ENCODE measurements around the gene CTDSP2. TPM values are rescaled to one million over a fixed set of nuclear protein-coding genes. Genes with fewer than 3 reads are reported as not detected.

CTDSP2 gene
- total RNA-seq, 1 experiment from 2014 or later, result 82.7 TPM

- no TSS peak for BruUV-seq (replicated peaks)
- POLR2A ChIA-PET, result interaction anchor here (1.0 to 2.8 kb wide), 5 partner anchors 8 to 20 kb away, joined by 3 to 20 read pairs (median 7); partner anchors contain the start of gene CTDSP2
- peak overlapping the region; percentile 81 for H3K9ac ChIP-seq (ENCODE audit: low read length)
Observed at GRCh38 chr12:57865084-57865751, 18.7 kb upstream of the CTDSP2 start.

More at GRCh38 chr12:57865084-57865751, 18.7 kb upstream of the CTDSP2 start:
- Histone ChIP-seq H3K4me3 (replicated peaks in 1 of 2; ENCODE audit: low read depth in 1 of 2, low read length in 2 of 2) (peak overlapping the region; percentile 42 to 63), H3K9me2 (ENCODE audit: insufficient read depth) (no peaks in the 10 kb centered on the region), H4K20me1 (ENCODE audit: insufficient read depth) (no peaks in the 10 kb centered on the region), H3K4me1 (ENCODE audit: control insufficient read depth in 1 of 2, insufficient read depth in 2 of 2, low read length in 2 of 2) (peaks cover 13 to 34% of the 10 kb centered on the region in 2 experiments), H3K9me3 (ENCODE audit: control insufficient read depth in 1 of 2, insufficient read depth in 1 of 2, low read depth in 1 of 2, low read length in 2 of 2) (no peaks in the 10 kb centered on the region), H2AFZ (ENCODE audit: low read depth, low read length, poor library complexity, severe bottlenecking) (peak overlapping the region; percentile 5), H3K36me3 (ENCODE audit: control insufficient read depth in 1 of 2, insufficient read depth in 2 of 2, low read length in 2 of 2) (no peaks in the 10 kb centered on the region), H3K4me2 (ENCODE audit: low read length) (peak overlapping the region; percentile 92), H3K27ac (ENCODE audit: low read depth, low read length) (peak overlapping the region; percentile 76), H3K79me2 (ENCODE audit: insufficient read depth, low read length) (no peaks in the 10 kb centered on the region), H3K27me3 (ENCODE audit: insufficient read depth, low read length) (no peaks in the 10 kb centered on the region)
- CTCF ChIA-PET, result interaction anchor here (0.7 to 1.6 kb wide), 2 partner anchors 8 to 18 kb away, joined by 3 to 5 read pairs; partner anchors contain the start of gene CTDSP2
- RAD21 ChIA-PET (ENCODE audit: low non-redundant PET in 1 of 2, low total read pairs in 2 of 2, uncharacterized antibody in 2 of 2, unreplicated experiment in 2 of 2), result interaction anchor here in 1 of 2 experiments (1.1 kb wide), 1 partner anchor 19 kb away, joined by 3 read pairs; the partner anchor contains the start of gene CTDSP2
- TF ChIP-seq EGR1 (IDR thresholded peaks at IDR 0.05; ENCODE audit: low read depth), result peak; percentile 35; the same call in 1 of the 2 replicates
- TF ChIP-seq POLR2A (IDR thresholded peaks at IDR 0.05; ENCODE audit: borderline replicate concordance, extremely low read depth, insufficient read depth, insufficient read length), result no peak
- TF ChIP-seq POLR2AphosphoS5 (IDR thresholded peaks at IDR 0.05; ENCODE audit: low read depth, low read length), result peak; percentile 55
- no peak for TF ChIP-seq CBX3 (IDR thresholded peaks at IDR 0.05; ENCODE audit: low read depth)
- TF ChIP-seq CEBPB (IDR thresholded peaks at IDR 0.05; ENCODE audit: low read depth), result peak; percentile 94
- TF ChIP-seq EZH2 (IDR thresholded peaks at IDR 0.05), result no peak
- no peak for TF ChIP-seq TCF7L2 (IDR thresholded peaks at IDR 0.05; ENCODE audit: borderline replicate concordance, extremely low read depth, insufficient read depth, insufficient read length)
- no peak for TF ChIP-seq ZBTB33 (IDR thresholded peaks at IDR 0.05; ENCODE audit: extremely low read depth, insufficient replicate concordance, low read length)
- peak; percentile 91 for TF ChIP-seq ZFX (IDR thresholded peaks at IDR 0.05)
- no peak for TF ChIP-seq CTCF (IDR thresholded peaks at IDR 0.05 in 2 of 3, conservative IDR thresholded peaks at IDR 0.05 in 1 of 3; ENCODE audit: borderline replicate concordance in 1 of 3, insufficient read depth in 1 of 3, low read depth in 2 of 3, low read length in 2 of 3)
- peak; percentile 8 for TF ChIP-seq YY1 (IDR thresholded peaks at IDR 0.05; ENCODE audit: extremely low read depth, insufficient replicate concordance, low read depth, low read length)
- TF ChIP-seq JUND (IDR thresholded peaks at IDR 0.05), result no peak
- no peak for TF ChIP-seq ZNF274 (IDR thresholded peaks at IDR 0.05; ENCODE audit: low read depth, low read length)
- TF ChIP-seq ATF3 (IDR thresholded peaks at IDR 0.05), result no peak
- no peak; the same call in 1 of the 2 replicates for TF ChIP-seq SP1 (IDR thresholded peaks at IDR 0.05; ENCODE audit: low read depth)
- TF ChIP-seq ELF1 (IDR thresholded peaks at IDR 0.05; ENCODE audit: borderline replicate concordance, low read depth), result no peak
- peak; percentile 34; the same call in 1 of the 2 replicates for TF ChIP-seq FOSL1 (IDR thresholded peaks at IDR 0.05; ENCODE audit: low read depth)
- no peak for TF ChIP-seq MAX (IDR thresholded peaks at IDR 0.05)
- intact Hi-C loops (cut with micrococcal nuclease), result no loop called here
- DNase-seq (ENCODE audit: low read depth, low spot score), result peak; percentile 32
- ATAC-seq, result peak; percentile 85

All from HCT116 (cell line).